ENCODE data around the gene ZNF320.
"Not testable (repeated sequence)": the region's sequence is repeated elsewhere in the genome, so short reads cannot be mapped to it uniquely, and the experiment has no call there.

DNA sequence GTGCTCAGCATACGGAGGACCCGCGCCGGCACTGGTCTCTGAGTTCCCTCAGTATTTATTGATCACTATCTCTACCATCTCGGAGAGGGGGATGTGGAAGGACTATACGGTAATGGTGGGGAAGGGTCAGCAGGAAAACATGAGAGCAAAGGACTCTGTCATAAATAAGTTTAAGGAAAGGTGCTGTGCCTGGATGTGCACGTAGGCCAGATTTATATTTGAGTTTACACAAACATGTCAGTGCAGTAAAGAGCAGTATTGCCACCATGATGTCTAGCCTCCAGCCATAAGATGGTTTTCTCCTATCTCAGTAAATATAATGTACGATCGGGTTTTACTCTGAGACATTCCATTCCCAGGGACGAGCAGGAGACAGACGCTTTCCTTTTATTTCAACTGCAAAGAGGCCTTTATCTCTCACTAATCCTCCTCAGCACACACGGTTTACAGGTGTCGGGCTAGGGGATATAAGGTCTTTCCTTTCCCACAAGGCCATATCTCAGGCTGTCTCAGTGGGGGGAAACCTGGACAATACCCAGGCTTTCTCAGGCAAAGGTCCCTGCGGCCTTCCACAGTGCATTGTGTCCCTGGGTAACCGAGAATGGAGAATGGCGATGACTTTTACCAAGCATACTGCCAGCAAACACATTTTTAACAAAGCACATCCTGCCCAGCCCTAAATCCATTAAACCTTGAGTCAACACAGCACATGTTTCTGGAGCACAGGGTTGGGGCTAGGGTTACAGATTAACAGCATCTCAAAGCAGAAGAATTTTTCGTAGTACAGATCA is 47.5 kb upstream of the ZNF320 start:
- not testable (repeated sequence) for TF ChIP-seq CTCF, POLR2A (IDR thresholded peaks at IDR 0.05)

All from uterus (tissue), 2 donors.